Globus pallidus (tissue), 1 donor: ENCODE data around the gene RCAN2.

Experiments
- DNase-seq: peaks from one replicate; pipeline ENCODE4 v3.0.0-alpha.2; 2015; ENCODE audit warnings: low spot score

Gene RCAN2

DNA sequence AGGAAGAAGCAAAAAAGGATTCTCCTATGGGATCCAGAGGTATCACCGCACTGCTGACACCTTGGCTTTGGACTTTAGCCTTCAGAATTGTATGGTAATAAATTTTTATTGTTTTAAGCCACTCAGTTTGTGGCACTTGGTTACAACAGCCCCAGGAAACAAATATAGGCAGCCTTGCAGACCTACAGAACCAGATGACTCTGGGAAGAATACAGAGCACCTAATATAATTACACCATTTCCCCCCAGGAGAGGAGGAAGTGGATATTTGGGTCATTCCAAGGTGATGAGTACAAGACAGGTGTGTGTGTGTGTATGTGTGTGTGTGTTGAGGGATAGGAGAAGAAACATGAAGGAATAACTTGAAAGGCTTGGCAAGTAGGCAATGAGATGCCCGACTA lies 236.3 kb downstream of the RCAN2 start:
- DNase-seq, result no peak

DNA sequence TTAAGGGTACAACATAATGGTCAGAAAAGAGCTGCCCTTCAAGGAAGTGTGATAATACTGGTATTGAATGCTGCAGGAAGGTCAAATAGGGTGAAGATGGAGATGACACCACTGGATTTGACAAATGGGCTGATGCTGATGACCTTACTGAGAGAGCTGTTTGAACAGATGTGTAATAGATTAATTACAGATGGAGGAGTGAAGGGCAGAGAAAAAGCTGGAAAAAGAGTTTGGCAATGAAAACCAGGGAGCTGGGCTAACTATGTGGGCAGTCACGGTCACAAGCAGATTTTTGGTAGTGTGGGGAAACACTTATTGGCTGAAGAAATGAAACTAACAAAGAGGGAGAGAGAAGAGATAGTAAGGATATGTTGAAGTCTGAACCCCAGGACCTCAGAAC lies 236.9 kb downstream of the RCAN2 start:
- no peak for DNase-seq

DNA sequence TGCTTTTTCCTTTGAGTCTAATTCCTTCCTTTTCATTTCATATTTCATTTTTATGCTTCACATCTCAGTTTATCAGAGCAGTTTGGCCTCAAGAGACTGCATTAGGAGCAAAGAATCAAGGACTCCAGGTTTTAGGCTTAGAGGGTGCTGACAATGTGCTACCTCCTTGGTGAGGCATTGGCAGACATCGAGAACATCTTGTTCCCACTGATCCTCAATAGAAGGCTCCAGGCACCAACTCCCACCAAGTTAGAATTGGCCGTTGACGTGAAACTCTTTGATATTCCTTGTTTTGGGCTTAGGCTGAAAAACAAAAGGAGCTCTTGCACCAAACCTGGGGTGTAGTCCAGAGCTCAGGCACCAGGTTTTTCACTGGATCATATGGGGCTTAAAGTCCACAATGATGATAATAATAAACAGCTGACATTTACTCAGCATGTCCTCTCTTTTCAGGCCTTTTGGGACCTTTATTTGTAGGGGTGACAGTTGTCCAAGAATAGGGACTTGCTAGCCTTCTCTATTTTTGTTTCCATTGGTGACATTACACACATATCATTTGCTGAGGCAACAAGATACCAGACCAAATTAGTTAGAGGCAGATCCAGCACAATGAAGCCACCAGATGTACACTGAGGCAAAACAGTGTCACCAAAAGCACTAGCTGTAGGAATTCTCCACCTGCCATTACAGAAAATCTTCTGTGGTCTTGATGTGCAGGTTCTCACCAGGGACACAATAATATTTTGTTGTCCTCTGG lies 239.5 kb downstream of the RCAN2 start:
- DNase-seq, result no peak

DNA sequence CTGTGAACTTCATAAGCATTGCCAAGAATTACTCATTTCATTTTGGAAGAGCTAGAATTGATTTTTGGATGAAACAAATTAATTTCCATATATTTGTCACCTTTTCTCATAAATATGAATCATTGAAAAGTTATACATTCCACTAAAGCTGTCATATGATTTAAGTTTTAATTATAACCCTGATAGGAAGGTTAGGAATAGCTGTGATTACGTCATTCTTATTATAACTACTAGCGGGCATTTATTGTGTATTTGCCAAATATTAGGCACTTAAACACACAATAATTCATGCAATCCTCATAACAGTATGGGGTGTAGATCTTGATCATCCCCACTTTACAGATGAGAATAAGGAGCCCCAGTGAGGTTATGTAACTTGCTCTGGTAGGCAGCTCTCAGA lies 243.1 kb downstream of the RCAN2 start:
- DNase-seq, result no peak

DNA sequence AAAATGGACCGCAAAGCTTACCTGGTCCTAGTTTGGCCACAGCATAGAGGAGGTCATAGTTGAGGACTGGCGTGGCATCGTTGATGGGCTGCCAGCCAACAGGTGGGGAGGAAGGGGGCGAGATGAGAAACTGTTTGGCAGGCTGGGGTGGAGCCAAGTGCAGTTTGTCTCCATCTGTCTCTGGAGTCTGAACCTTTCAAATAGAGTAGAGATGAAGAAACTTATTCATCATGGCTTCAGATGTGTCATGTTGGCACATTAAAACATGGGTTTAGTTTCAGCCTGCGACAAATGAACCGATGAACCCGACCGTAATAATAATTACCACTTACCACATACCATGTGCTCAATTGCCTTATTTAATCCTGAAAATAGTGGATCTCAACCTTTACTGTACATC lies 244.5 kb downstream of the RCAN2 start:
- DNase-seq, result no peak

DNA sequence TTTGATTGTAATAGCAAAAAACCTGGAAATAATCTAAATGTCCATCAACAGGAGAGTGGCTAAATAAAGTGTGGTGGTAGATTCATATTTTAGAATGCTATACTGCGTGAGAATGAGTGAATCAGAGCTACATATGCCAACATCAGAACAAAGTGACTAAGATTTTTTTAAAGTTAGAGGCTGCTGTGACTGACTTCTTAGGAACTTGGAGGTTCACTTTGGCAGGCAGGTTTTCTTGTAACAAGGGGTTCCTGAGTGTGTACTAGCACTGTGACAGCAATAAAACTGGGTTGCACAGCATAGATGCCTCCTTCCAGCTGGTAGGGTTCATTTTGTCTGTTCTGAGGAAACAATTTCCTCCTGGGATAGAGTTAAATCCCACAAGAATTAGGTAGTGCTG lies 245.2 kb downstream of the RCAN2 start:
- DNase-seq, result no peak

DNA sequence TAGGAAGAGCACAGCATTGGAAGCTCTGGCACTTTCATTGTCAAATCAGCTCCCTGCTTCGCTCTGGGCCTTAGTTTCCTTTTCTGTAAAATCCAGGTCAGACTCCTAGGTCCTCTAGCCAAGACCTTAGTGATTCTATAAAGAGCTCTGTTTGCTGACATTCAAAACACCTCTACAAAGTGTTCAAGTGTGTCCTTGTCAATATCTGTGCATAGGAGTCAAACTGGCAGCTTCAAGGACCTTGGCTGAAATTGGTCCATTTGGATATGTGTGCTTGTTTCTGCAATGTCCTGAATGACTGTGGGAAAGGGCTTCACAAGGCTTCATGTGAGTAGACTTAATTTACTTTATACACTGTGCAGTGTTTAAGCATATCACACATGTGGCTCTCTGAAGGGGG lies 246.6 kb downstream of the RCAN2 start:
- DNase-seq, result no peak

DNA sequence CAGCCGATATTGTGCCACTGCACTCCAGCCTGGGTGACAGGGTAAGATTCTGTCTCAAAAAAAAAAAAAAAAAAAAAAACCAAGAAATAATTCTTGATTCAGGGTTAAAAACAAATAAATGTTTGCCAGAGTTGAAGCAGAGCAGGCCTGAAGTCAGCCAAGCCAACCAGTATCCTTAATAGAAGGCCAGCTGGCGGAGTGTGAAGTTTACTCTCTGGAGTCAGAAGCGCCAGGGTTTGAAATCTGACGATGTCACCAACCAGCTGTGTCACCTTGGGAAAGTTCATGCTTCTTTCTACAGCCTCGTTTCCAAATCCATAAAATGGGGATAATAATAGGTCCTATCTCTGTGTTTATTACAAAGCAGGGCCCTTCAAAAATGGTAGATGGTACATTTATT lies 247.5 kb downstream of the RCAN2 start:
- DNase-seq, result no peak

DNA sequence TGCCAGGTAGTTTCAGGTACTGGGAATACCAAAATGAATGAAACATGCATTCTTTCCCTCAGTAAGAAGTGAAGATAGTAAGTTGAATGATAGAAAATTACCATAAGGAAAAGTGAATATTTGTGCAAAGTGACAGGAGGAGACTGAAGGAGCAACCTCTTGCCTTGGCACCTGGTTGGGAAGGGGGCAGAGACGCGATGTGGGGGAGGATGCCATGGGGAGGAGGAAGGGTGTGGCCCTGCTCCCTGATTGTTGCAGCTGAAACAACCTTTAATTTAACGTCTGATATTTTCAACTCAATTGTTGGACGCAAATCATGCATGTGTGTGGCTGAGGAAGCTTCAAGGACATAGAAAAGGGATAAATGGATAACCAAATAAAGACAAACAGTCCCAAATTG lies 248.3 kb downstream of the RCAN2 start:
- no peak for DNase-seq

DNA sequence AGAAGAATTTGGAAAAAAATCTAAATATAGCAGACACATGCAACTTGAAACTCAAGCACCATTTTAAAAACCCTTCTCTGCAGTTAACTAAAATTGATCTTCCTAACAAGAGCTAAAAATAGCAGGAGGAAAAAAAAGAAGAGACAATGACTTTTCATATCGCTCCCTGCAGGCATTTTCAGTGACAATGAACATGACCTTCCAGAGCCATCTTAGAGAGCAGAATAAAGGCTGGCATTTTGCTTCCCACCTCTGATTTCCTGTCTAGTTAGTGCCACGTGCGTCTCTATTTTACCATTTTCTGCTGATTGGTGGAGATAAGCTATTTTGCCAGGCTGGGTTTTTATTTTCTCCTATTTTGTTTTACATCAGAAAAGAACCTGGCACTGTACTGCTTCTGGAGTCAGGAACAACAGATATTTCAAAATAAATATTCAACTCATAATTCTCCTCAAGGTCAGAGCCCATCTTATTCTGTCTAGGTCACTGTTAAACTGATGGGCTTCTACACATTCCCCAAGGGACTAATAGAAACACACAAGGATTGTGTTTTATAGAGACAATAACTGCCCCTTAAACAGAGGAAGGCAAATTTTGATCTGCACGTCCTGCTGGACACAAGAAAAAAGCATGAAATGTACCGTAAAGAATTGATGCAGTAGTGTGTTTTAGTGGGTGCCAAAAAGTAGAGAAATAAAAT lies 250.2 kb downstream of the RCAN2 start:
- DNase-seq, result no peak

DNA sequence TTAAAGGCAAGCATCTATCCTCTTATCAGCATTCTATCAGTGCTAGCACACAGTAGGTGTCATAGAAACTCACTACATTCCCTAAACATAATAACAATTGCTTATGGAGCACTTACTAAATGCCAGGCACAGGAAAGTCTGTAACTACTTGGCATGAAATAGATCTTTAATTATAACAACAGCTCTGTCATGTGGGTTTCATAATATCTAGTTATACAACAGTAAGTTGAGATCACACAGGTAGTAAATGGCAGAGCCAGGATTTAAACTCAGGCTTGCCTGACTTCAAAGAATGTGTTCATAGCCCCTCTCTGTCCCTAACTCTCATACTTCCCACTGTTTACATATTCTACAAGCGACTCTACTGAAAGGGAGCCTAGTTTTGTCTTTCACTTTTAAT lies 254.5 kb downstream of the RCAN2 start:
- no peak for DNase-seq

DNA sequence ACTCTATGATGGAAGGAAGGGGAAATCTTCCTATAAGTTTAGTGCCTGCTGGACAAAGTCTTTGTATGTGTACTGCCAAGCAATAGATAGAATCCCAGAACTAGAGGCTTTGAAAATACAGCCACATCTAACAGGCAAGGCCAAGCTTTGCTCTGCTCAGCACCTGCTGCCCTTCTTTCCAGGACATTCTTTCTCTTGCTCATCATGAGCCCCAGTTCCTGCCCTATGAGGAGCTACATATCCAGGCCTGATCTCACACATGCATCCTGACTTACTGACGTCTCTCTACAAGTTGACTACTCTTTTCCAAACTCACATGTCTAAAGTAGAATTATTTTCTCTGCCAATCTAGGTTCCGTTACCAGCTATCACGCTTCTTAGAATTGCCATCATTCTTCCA lies 256.0 kb downstream of the RCAN2 start:
- no peak for DNase-seq

DNA sequence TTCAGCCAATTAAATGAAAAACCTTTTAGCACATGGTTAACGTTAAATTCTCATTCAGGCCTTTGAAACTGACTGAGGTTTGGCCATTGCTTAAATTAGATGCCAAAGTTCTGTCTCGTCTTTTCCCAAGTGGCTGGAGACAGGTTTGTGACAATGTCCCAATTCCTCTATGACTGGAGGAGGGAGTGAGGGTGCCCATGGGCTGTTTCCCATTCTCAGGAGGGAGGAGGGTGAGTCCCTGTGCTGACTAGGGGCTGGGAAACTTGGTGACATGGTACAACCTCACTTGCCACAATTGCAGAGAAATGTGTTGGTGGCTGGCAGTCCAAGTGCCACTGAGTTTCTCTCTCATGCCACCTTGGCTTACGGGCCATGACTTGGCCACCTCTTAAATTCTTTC lies 256.5 kb downstream of the RCAN2 start:
- DNase-seq, result no peak

DNA sequence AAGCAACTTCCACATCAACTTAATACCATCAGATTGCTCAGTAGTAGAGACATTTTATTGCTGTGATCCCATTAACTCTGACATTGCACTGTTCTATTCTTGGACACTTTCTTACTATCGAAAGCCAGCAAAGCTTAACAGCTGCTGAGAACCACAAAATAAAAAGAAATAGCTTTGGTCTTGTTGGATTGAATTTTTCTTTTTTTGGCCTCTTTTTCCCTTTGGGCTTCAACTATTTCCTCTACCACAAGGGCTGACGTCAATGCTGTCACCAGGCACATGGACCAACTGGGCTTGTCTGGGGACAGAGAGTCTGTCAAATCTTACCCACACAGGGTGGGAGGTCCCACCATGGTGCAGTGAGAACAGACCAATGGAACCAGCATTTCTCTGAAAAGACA lies 257.1 kb downstream of the RCAN2 start:
- no peak for DNase-seq

DNA sequence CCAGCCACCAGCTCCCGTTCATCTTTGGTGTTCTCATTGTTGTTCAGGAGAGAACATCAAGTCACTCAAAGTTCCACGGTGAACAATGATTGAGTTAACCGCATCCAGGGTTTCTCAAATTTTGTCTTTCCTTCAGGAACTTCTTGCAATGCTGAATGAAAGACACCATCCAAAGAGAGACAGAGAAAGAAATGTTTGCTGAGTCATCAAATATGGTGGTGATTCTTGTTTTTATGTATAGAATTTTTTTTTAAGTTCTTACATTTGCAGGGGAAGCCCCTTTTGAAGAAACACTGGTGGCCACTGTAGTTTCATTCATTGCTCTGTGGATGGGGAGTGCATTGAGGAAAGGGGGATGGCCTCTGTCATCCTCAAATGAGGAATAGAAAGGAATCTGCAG lies 258.1 kb downstream of the RCAN2 start:
- DNase-seq, result no peak

DNA sequence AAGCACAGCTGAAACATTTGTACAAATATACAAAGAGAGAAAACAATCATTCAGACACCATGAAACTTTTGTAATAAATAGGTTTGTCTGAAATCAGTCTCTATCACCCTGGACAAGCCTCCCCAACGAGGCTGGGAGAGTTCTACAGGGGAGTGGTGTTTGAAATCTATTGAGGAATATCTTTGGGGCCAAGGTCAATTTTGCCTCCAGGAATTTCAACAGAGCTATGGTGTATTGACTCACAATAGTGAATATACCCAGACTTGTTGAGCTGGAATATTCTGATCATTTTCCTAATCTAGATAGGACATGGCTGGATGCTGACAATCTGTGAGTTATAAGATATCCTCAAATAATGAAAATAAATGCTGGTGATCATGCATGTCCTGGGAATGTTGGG lies 269.0 kb downstream of the RCAN2 start:
- no peak for DNase-seq

DNA sequence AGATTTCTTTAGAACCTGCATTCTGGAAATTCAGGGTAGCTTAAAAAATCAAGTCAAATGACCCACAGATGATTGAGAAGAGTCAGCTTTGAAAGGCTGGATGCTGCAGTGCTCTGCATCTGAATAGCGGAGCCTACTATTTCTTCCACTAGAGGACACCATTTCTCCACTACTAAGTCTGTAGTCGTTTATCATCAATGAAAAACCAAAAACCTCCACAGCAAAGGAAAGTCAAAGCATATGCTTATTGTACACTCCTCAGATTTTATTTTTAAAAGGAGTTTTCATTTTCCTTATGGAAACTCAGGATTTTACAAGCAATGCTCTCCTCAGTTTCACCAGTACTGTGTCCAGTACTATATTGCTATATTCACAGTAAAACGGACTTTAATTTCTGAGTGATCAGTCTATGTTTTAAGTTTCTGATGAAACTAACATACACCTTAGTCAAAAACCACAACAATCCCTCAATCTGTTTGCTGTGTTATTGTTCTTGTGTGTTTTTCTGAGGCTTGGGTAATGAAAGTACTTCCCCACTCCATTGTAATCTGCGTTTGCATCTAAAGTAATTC lies 269.9 kb downstream of the RCAN2 start:
- DNase-seq, result peak; percentile 80

DNA sequence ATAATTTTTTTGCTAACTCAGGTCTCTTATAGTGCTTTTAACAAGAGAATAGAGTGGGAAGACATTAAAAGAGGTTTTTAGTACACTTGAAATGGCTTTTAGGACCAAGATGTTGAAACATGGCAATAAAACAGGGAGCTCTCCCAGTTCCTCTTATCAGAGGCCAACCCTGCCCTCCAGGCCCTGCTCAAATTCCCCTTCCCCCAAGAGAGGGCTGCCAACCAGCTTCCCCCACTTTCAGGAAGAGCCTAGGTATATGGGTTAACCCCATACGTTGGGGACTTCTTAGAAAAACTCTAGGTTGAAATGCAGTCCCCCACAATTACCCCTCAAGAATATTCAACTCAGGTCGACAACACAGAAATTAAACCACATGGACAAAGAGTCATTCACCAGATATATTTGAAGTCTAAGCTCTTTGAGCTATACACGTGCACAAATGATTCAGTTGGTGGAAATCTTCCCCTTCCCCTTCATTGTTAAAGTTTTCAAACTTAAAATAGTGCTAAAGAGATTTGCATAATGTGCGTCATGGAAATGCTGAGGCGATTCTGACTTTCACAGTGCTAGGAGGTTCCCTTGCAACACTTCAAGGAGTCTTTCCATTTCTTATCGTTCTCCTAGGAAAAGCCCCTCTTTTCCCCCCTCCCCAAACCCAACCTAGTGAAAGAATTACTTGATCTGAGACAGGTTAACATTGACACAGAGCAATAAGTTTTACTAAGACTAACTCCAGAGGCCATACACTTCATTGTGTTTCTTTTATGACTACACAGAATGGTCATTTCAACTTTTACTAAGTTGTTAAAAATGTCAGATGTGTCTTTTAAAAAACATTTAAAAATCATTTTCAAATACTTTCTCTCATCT lies 270.7 kb downstream of the RCAN2 start:
- no peak for DNase-seq

DNA sequence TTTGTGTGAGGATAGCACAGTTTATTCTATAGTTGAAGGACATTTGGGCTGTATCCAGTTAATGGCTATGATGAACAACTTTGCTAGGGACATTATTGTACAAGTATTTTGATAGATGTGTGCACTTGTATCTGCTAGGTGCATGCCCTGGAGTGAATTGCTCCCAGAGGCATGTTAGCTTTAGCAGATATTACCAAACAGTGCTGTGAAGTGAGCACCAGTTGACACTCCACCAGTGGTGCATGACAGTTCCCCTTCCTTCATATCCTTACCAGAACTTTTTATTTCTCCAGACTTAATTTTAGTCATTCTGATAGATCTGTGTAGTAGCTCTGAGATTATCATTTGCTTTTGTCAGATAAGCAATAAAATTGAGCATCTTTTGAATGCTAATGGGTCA lies 271.6 kb downstream of the RCAN2 start:
- DNase-seq, result no peak

DNA sequence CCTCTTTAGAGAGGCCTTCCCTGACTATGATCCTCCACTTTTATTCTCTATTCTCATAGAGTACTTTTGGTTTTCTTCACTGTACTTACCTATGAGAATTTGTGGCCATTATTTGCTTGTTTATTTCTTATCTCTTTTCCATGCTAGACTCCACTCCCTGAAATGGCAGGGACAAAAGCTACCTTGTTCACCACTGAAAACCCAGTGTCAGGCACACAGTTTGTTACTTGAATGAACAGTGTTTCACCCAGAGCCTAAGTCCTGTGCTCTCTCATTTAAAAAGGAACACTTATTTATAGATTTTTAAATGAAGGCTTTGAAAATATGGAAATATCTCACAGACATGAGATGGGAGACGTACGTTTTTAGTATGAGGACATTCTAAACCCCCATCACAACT lies 272.8 kb downstream of the RCAN2 start:
- no peak for DNase-seq

DNA sequence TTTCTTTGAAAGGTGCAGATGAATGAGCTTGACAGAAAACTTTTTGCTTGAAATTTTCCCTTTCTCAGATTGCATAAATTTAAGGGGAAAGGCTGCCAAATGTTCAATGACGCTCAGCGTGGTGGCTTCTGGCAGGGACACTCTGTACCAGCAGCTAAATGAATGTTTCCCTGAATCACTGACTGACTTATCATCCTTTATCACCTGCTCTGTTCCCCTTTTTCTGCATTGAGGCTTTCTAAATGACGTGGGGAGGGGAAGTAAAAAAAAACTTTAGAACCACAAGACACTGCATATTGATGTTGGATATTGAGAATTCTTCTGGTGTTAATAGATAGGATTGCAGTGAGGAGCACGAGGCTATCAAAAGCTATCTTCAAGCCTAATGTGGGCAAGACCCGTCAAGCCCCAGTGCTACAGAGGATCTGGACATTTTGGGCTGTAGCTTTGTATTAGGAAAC lies 273.5 kb downstream of the RCAN2 start:
- peak; percentile 63 for DNase-seq

DNA sequence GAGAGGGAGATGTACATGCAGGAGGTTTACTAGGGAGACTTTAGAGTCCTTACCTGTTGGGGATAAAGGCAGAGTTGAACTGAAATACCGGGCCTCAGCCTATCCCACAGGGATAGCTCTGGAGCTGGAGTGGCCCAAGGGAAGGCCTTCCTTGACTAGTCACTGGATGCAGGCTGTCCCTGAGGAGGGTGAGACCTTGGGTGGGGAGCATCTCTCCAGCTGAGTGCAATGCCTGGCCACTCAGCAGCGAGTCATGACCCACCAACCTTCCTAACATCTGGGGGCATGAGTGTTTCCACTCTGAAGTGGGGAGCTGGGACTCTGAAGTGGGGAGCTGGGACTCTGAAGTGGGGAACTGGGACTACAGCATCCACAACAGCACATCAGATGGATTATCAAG lies 274.4 kb downstream of the RCAN2 start:
- no peak for DNase-seq

DNA sequence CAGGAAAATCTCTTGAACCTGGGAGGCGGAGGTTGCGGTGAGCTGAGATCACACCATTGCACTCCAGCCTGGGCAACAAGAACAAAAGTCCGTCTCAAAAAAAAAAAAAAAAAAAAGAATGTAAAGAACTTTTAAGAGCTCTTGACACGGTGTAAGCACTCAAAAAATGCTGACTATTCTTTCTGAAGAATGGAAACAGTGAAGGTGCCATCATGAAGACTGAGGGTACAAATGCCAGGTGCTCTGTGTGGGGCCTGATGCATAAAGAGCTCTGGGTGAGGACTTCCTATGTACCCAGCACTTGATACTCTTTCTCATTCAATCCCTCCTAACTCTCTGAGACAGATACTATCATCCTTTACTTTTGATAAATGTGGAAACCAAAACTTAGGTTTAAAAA lies 275.5 kb downstream of the RCAN2 start:
- DNase-seq, result no peak
